Measurements from ENCODE around the gene YIF1B. TPM values are rescaled to one million over a fixed set of nuclear protein-coding genes. Genes with fewer than 3 reads are reported as not detected.

The YIF1B gene
- total RNA-seq, 1 donor from 2014 or later = 85.6 TPM

DNA sequence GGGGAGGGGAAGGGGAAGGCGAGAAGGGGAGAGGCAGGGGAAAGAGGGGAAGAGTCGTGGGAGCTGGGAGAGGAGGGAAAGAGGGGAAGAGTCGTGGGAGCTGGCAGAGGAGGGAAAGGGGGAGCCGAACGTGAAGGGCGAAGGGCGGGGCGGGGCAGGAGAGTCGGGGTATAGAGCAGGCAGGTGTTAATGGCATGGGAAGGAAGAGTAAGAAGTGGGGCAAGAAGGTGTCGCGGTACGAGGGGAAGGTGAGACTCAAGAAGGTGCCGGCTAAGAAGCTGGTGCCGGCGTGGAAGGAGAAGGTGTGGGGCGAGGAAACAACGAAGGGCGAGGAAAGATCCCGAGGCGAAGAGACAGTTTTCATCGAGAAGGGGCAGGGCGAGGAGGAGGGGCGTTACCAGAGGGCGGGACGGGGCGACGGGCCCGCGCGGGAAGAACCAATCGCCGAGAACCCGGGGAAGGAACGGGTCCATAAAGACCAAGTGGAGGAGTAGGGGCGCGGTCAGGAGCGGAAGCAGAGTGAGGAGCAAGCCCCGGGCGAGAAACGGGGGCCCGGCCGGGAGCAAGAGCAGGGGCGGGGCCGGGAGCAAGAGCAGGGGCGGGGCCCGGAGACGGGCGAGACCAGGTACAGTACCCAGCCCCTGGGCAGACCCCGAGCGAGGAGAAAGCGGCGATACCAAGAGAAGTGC lies 20.3 kb upstream of the YIF1B start:
- DNase-seq (ENCODE audit: extremely low read depth, low read depth, low spot score) = peak; percentile 44

DNA sequence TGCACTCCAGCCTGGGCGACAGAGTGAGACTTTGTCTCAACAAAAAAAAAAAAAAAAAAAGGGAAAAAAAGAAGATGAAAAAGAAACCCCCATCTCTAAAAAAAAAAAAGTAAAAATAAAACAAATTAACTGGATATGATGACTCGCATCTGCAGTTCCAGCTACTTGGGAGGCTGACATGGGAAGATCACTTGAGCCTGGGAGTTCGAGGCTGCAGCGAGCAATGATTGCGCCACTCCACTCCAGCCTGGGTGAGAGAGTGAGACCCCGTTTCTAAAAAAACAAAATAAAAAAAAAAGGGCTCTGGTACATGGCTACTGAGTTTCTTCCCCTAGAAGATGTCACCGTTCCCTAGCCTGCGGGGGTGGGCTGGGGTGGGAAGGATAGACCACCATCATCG lies 17.5 kb upstream of the YIF1B start:
- DNase-seq (ENCODE audit: extremely low read depth, low read depth, low spot score) = no peak

DNA sequence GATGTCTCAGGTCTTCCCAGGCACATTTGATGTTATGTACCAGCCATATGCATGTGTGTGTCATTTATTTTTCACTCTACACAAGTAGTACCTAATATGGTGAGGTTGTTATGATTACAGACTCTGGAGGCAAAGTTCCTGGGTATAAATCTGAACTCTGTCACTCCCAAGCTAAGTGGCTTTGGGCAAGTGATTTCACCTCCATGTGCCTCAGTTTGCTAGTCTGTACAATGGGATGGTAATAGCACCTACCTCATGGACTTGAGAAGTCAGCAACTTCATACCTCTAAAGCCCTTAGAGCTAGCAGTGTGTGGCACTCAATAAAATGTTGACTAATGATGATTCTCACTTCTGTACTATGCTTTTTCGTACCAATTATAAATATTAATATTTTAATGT lies 16.0 kb upstream of the YIF1B start:
- no peak for DNase-seq (ENCODE audit: extremely low read depth, low read depth, low spot score)

DNA sequence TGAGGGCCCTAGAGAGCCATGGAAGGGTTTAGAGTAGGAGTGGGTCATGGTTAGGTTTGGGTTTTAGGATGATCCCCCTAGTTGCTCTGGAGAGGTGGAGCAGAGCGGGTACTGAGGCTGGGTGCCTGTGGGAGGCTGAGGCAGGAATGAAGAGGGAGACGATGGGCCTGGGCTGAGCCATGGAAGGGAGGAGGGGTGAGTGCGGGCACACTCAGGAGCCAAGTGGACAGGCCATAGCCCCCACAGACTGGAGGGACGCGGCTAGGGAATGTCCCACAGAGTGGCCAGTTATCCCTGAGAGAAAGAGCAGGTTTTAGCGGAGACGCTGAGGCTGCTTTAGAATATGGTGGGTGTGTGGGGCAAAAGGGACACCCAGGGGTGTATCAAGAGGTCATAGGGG lies 13.9 kb upstream of the YIF1B start:
- no peak for DNase-seq (ENCODE audit: extremely low read depth, low read depth, low spot score)

- no peak for DNase-seq (ENCODE audit: extremely low read depth, low read depth, low spot score)
Measured at GRCh38 chr19:38326591-38326990, 10.8 kb upstream of the YIF1B start.

DNA sequence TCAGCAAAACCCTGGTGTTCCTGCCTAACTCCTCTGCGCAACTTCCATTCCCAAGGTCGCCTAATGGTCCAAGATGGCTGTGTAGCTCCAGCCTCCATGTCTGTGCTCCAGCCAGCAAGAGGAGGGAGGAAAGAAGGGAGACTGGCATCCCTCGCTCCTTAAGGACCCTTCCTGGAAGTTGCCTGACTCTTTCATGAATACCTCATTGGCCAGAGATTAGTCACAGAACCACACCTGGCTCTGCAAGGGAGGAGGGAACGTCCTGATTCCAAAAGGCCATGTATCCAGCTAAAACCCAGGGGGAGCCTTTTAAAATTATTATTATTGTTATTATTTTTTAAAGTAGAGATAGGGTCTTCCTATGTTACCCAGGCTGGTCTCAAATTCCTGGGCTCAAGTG lies 8.7 kb upstream of the YIF1B start:
- no peak for DNase-seq (ENCODE audit: extremely low read depth, low read depth, low spot score)

DNA sequence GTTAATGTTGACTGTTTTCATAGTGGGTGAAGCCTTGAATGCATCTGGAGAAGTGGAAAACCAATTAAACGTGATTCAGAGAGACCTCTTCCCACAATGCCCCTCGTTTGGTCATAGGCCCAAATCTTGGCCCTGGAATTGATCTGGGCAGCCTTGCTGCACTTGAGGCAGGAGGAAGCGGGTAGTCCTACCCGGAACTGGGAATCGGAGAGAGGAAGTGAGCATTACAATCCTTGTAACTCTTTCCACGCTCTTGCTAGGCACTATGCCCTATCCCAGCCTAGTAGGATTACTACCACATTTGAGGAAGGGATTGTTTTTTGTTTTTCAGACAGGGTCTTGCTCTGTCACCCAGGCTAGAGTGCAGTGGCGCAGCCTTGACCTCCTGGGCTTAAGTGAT lies 7.5 kb upstream of the YIF1B start:
- no peak for DNase-seq (ENCODE audit: extremely low read depth, low read depth, low spot score)

- DNase-seq (ENCODE audit: extremely low read depth, low read depth, low spot score) = no peak
Measured at GRCh38 chr19:38321646-38322196, 6.0 kb upstream of the YIF1B start.

GRCh38 chr19:38320969-38321339 lies 5.2 kb upstream of the YIF1B start:
- no peak for DNase-seq (ENCODE audit: extremely low read depth, low read depth, low spot score)

GRCh38 chr19:38319421-38320258 lies 3.9 kb upstream of the YIF1B start, which contains the start of gene KCNK6:
KCNK6 (plus strand) TSS chr19:38319845; CDS start chr19:38319951, 106 bp downstream.
- DNase-seq (ENCODE audit: extremely low read depth, low read depth, low spot score) = no peak

- DNase-seq (ENCODE audit: extremely low read depth, low read depth, low spot score) = no peak
Measured at GRCh38 chr19:38318660-38319059, 2.9 kb upstream of the YIF1B start.

- DNase-seq (ENCODE audit: extremely low read depth, low read depth, low spot score) = no peak
Measured at GRCh38 chr19:38317104-38317612, 1.4 kb upstream of the YIF1B start.

DNA sequence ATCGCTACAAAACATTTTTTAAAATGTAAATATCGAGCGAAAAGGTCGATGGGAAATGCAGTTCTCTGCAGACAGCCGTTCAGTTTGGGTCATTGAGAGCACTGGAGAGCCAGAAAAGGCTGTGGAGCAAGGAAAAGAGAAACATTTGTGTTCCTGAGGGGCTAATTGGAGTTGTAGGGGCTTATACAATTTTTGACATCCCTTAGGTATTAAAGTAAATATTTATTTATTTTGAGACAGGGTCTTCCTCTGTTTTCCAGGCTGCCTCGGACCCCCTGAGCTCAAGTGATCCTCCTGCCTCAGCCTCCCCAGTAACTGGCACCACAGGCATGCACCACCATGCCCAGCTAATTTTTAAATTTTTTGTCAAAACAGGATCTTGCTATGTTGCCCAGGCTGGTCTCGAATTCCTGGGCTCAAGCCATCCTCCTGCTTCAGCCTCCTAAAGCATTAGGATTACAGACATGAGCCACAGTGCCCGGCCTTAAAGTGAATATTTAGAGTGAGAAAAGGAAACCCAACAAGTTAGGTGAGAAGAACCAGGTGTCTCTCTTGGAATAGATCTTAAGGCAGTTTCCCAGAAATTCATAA lies 825 bp upstream of the YIF1B start:
- no peak for DNase-seq (ENCODE audit: extremely low read depth, low read depth, low spot score)

DNA sequence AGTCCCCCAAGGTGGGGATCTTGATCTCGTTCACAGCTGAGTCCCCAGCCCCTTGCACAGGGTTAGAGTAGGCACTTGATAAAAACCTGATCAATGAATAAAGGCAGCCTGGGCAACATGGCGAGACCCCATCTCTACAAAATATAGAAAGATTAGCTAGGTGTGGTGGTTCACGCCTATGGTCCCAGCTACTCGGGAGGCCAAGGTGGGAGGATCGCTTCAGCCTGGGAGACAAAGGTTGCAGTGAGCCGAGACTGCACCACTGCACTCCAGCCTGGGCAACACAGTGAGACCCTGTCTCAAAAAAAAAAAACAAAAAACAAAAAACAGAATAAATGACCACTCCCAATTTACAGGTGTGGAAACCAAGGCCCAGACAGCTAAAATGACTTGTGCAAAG lies 4.8 kb downstream of the YIF1B start:
- no peak for DNase-seq (ENCODE audit: extremely low read depth, low read depth, low spot score)

DNA sequence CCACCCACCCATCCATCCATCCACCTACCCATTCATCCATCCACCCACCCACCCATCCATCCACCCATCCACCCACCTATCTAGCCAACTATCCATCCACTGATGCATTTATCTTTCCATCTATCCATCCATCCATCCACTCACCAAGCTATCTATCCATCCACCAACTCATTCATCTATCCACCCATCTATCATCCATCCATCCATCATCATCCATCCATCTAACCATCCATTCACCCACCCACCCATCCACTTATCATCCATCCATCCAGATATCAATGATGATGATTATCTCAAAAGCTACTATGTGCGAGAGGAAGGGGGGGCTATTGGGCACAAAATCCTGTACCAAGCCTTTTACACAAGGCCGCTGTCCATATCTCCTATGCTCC lies 5.5 kb downstream of the YIF1B start:
- DNase-seq (ENCODE audit: extremely low read depth, low read depth, low spot score) = no peak

DNA sequence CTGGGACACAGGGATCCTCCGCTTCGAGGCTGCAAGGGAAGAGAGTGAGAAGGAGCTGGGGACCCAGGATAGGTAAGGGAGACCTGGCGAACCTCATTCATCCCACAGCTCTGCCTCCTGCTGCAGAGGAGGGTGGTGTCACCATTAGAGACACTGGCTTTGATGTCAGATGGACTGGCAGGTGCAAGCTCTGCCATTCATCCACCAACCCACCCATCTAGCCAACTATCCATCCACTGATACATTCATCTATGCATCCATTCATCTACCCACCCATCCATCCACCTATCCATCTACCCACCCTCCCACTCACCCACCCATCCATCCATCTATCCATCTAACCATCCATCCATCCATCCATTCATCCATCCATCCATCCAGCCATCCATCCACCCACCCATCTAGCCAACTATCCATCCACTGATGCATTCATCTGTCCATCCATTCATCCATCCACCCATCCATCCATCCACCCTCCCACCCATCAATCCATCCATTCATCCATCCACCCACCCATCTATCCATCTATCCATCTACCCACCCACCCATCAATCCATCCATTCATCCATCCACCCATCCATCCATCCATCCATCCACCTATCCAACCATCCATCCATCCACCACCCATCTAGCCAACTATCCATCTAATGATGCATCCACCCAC lies 6.0 kb downstream of the YIF1B start:
- DNase-seq (ENCODE audit: extremely low read depth, low read depth, low spot score) = no peak

- DNase-seq (ENCODE audit: extremely low read depth, low read depth, low spot score) = no peak
Measured at GRCh38 chr19:38308926-38309614, 6.7 kb downstream of the YIF1B start.

GRCh38 chr19:38308006-38308766 lies 7.6 kb downstream of the YIF1B start:
- DNase-seq (ENCODE audit: extremely low read depth, low read depth, low spot score) = no peak

DNA sequence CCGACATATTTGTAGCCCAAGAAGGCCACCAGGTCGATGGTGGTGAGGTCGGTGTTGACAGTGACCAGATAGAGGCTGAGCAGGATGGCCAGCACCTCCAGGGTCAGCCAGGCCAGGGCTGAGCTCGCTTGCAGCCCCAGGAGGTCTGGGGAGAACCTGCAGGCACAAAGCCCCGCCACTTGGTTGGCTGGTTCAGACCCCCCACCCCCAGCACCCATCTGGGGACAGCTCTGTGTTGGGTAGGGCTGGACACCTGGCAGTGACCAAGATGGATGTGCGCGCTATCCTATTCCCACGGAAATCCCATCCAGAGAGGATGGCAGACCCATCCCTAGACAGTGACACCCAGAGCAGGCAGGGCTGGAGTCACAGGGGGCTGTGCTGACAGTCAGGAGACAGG lies 8.2 kb downstream of the YIF1B start:
- DNase-seq (ENCODE audit: extremely low read depth, low read depth, low spot score) = no peak

GRCh38 chr19:38307076-38307475 lies 8.7 kb downstream of the YIF1B start:
- no peak for DNase-seq (ENCODE audit: extremely low read depth, low read depth, low spot score)

Measured in glomerular endothelial cell (primary cell).